COLO829 (cell line): ENCODE data around the gene FAF1.

ENCODE experiments used
- DNase-seq: peaks from one replicate; pipeline ENCODE4 v3.0.0; 2012; ENCODE audit warnings: low spot score

The FAF1 gene

GRCh38 chr1:50427086-50427817 lies 532.8 kb downstream of the FAF1 start:
- no peak for DNase-seq

GRCh38 chr1:50426702-50427085 lies 533.4 kb downstream of the FAF1 start:
- DNase-seq, result no peak

GRCh38 chr1:50426108-50426700 lies 533.9 kb downstream of the FAF1 start:
- no peak for DNase-seq

- DNase-seq, result no peak
These were observed 534.5 kb downstream of the FAF1 start for GRCh38 chr1:50425376-50426107.

- no peak for DNase-seq
These were observed 535.1 kb downstream of the FAF1 start for GRCh38 chr1:50424884-50425375.

- DNase-seq, result peak; percentile 42
These were observed 535.8 kb downstream of the FAF1 start for GRCh38 chr1:50424045-50424883.

- peak; percentile 55 for DNase-seq
These were observed 536.4 kb downstream of the FAF1 start for GRCh38 chr1:50423670-50424000.

GRCh38 chr1:50422946-50423669 lies 537.0 kb downstream of the FAF1 start, which contains the start of gene DMRTA2:
TSS of gene DMRTA2 (minus strand) at chr1:50423443. CDS start at chr1:50421536, 1,907 bp downstream.
- peak; percentile 57 for DNase-seq

GRCh38 chr1:50422675-50422945 lies 537.5 kb downstream of the FAF1 start:
- no peak for DNase-seq

GRCh38 chr1:50421768-50422674 lies 538.0 kb downstream of the FAF1 start:
- no peak for DNase-seq

GRCh38 chr1:50421366-50421748 lies 538.7 kb downstream of the FAF1 start:
- no peak for DNase-seq

GRCh38 chr1:50420689-50421365 lies 539.2 kb downstream of the FAF1 start:
- DNase-seq, result no peak

GRCh38 chr1:50419907-50420677 lies 540.0 kb downstream of the FAF1 start:
- DNase-seq, result no peak

GRCh38 chr1:50419192-50419906 lies 540.7 kb downstream of the FAF1 start:
- no peak for DNase-seq

- no peak for DNase-seq
These were observed 541.4 kb downstream of the FAF1 start for GRCh38 chr1:50418600-50419109.

- no peak for DNase-seq
These were observed 542.0 kb downstream of the FAF1 start for GRCh38 chr1:50417946-50418599.

GRCh38 chr1:50417507-50417906 lies 542.6 kb downstream of the FAF1 start:
- DNase-seq, result no peak
